ENCODE results near the gene ALOX15. TPM values are rescaled to one million over a fixed set of nuclear protein-coding genes. Genes with fewer than 3 reads are reported as not detected.

Gene ALOX15
- total RNA-seq, 1 experiment from 2014 or later: 1.8 TPM

DNA sequence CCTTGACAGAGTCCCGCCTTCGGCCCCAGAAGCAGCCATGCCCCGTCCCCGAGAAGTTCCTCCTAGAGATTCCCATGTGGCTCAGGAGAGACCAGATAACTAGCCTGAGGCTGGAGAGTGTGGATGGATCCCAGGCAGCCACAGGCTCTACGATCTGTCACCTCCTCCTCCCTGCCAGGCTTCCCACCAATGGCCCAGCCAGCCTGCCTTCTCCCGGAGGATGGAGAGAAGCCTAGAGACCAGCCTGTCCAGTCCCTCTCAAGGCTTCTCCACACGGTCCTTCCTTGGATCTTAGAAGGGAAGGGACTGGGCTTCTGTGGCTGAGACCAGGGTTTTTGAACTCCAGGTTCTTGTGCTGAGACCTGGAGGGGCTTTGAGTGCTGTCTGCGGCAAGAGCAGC, 58.8 kb downstream of the ALOX15 start:
- H3K4me3 ChIP-seq: no peak overlapping the region
- H3F3A ChIP-seq (ENCODE audit: insufficient read depth, low read depth): no peaks in the 10 kb centered on the region
- ChIA-PET CTCF (no interaction called here), POLR2A (ENCODE audit: unreplicated experiment) (no interaction called here)
- H3K4me2 ChIP-seq: no peak overlapping the region
- no peak for DNase-seq
- H3K36me3 ChIP-seq (ENCODE audit: low read depth): no peaks in the 10 kb centered on the region
- H3K4me1 ChIP-seq (replicated peaks; ENCODE audit: insufficient read depth): no peaks in the 10 kb centered on the region
- intact Hi-C loops (cut with micrococcal nuclease; ENCODE audit: unreplicated experiment): no loop called here
- H3K27me3 ChIP-seq (ENCODE audit: insufficient read depth, low read depth): peaks cover 50% of the 10 kb centered on the region
- no TSS peak for BruUV-seq (replicated peaks)
- H4K20me1 ChIP-seq (ENCODE audit: insufficient read depth): no peaks in the 10 kb centered on the region; the same call in 1 of the 2 replicates
- H2AFZ ChIP-seq: no peak overlapping the region
- no peak overlapping the region for H3K27ac ChIP-seq
- no peak for TF ChIP-seq CTCF (conservative IDR thresholded peaks at IDR 0.05)
- no peak for TF ChIP-seq EZH2 (IDR thresholded peaks at IDR 0.05; ENCODE audit: low read depth)
- H3K79me2 ChIP-seq (ENCODE audit: low read depth): no peaks in the 10 kb centered on the region
- H3K9me3 ChIP-seq (ENCODE audit: insufficient read depth, low read depth): no peaks in the 10 kb centered on the region
- H3K9me2 ChIP-seq (ENCODE audit: insufficient read depth): no peaks in the 10 kb centered on the region

GRCh38 chr17:4582101-4582501, 59.4 kb downstream of the ALOX15 start:
- H3K27me3 ChIP-seq (ENCODE audit: insufficient read depth, low read depth): peaks cover 44% of the 10 kb centered on the region
- POLR2A ChIA-PET (ENCODE audit: unreplicated experiment): no interaction called here
- H3K4me1 ChIP-seq (replicated peaks; ENCODE audit: insufficient read depth): no peaks in the 10 kb centered on the region
- H3K27ac ChIP-seq: no peak overlapping the region
- no peaks in the 10 kb centered on the region for H3F3A ChIP-seq (ENCODE audit: insufficient read depth, low read depth)
- no peak overlapping the region for H3K4me3 ChIP-seq
- CTCF ChIA-PET: no interaction called here
- no peaks in the 10 kb centered on the region for H3K9me3 ChIP-seq (ENCODE audit: insufficient read depth, low read depth)
- no TSS peak for BruUV-seq (replicated peaks)
- intact Hi-C loops (cut with micrococcal nuclease; ENCODE audit: unreplicated experiment): no loop called here
- H3K79me2 ChIP-seq (ENCODE audit: low read depth): no peaks in the 10 kb centered on the region
- TF ChIP-seq EZH2 (IDR thresholded peaks at IDR 0.05; ENCODE audit: low read depth): no peak
- TF ChIP-seq CTCF (conservative IDR thresholded peaks at IDR 0.05): no peak
- no peaks in the 10 kb centered on the region for H3K9me2 ChIP-seq (ENCODE audit: insufficient read depth)
- DNase-seq: no peak
- H3K36me3 ChIP-seq (ENCODE audit: low read depth): no peaks in the 10 kb centered on the region
- no peaks in the 10 kb centered on the region; the same call in 1 of the 2 replicates for H4K20me1 ChIP-seq (ENCODE audit: insufficient read depth)
- no peak overlapping the region for H3K4me2 ChIP-seq
- H2AFZ ChIP-seq: no peak overlapping the region

Other genes with a start within 250 kb of the ALOX15 start
- gene SPNS3, start 207.7 kb downstream of the ALOX15 start, total RNA-seq (2021): 14.8 and 15.9 TPM in 2 replicates
- 25.7 and 33.8 TPM in 2 replicates for gene SPNS2, start 142.8 kb downstream of the ALOX15 start, total RNA-seq (2021)
- 76.3 and 89.1 TPM in 2 replicates for gene MYBBP1A, start 86.3 kb downstream of the ALOX15 start, total RNA-seq (2021)
- 3.7 and 7.5 TPM in 2 replicates for gene GGT6, start 81.1 kb downstream of the ALOX15 start, total RNA-seq (2021)
- gene SMTNL2, start 57.1 kb downstream of the ALOX15 start, total RNA-seq (2021): not detected in 2 replicates
- 99.6 and 106 TPM in 2 replicates for gene PELP1, start 62.5 kb upstream of the ALOX15 start, total RNA-seq (2021)
- 79.7 and 110 TPM in 2 replicates for gene ARRB2, start 69.0 kb upstream of the ALOX15 start, total RNA-seq (2021)
- 19.6 and 19.7 TPM in 2 replicates for gene MED11, start 89.8 kb upstream of the ALOX15 start, total RNA-seq (2021)
- gene ZMYND15, start 98.2 kb upstream of the ALOX15 start, total RNA-seq (2021): 2.3 and 5.4 TPM in 2 replicates
- gene CXCL16, start 98.2 kb upstream of the ALOX15 start, total RNA-seq (2021): 52.4 and 60.2 TPM in 2 replicates
- gene TM4SF5, start 130.2 kb upstream of the ALOX15 start, total RNA-seq (2021): not detected in 2 replicates
- gene VMO1, start 144.7 kb upstream of the ALOX15 start, total RNA-seq (2021): 3.6 and 4.1 TPM in 2 replicates
- gene GLTPD2, start 147.3 kb upstream of the ALOX15 start, total RNA-seq (2021): not detected in 2 replicates
- 214 and 326 TPM in 2 replicates for gene PSMB6, start 154.5 kb upstream of the ALOX15 start, total RNA-seq (2021)
- 95.5 and 116 TPM in 2 replicates for gene PLD2, start 165.5 kb upstream of the ALOX15 start, total RNA-seq (2021)
- 160 and 190 TPM in 2 replicates for gene MINK1, start 191.7 kb upstream of the ALOX15 start, total RNA-seq (2021)

Data from PC-9 (cell line).